Natural killer cell treated with Interleukin-12 subunit alpha and Interleukin-12 subunit beta and Interleukin-15 and Interleukin-18, amount 100 ng/mL, for 72 hours (primary cell): ENCODE results near the gene LRIG2. TPM values are rescaled to one million over a fixed set of nuclear protein-coding genes. Genes with fewer than 3 reads are reported as not detected.

ENCODE experiments used
- ATAC-seq, 2 donors: fragments of 150-1000 bp; cut with Tn5 transposase in 1 of 2; sonication (Bioruptor Pico), chemical (Tn5 transposase) in 1 of 2; 2 replicates each; pipeline ENCODE4 v1.10.0; 2021
- DNase-seq: peaks from one replicate; pipeline ENCODE4 v3.0.0; 2022; ENCODE audit warnings: low spot score
- H3K27ac Mint-ChIP-seq, 2 donors: 1 replicate in 1 of 2; 2 replicates in 1 of 2; pipeline ENCODE4 v1.8.0; 2022; ENCODE audit warnings: mixed read lengths in 2 of 2, mild to moderate bottlenecking in 1 of 2, moderate library complexity in 1 of 2
- H3K27me3 Mint-ChIP-seq, 2 donors: 1 replicate in 1 of 2; 2 replicates in 1 of 2; pipeline ENCODE4 v1.8.0; 2022; ENCODE audit warnings: mixed read lengths in 2 of 2
- H3K36me3 Mint-ChIP-seq: one replicate; pipeline ENCODE4 v1.8.0; 2022; ENCODE audit warnings: mixed read lengths
- H3K4me1 Mint-ChIP-seq, 2 donors: 1 replicate in 1 of 2; 2 replicates in 1 of 2; pipeline ENCODE4 v1.8.0; 2022; ENCODE audit warnings: low read depth in 2 of 2, mixed read lengths in 2 of 2, mild to moderate bottlenecking in 1 of 2
- H3K4me3 Mint-ChIP-seq: one replicate; pipeline ENCODE4 v1.8.0; 2022; ENCODE audit warnings: mixed read lengths
- H3K9me3 Mint-ChIP-seq: 2 replicates; pipeline ENCODE4 v1.8.0; 2022; ENCODE audit warnings: mixed read lengths
- total RNA-seq, 2 donors: library from RNA; stranded (reverse); gene quantifications; one replicate each; pipeline ENCODE4 v1.2.3, GENCODE V29; 2022

LRIG2 gene
- total RNA-seq, 2 donors from 2014 or later, result 13.0 to 20.8 TPM

GRCh38 chr1:113126207-113126606 lies 53.2 kb downstream of the LRIG2 start:
- H3K9me3 Mint-ChIP-seq, result no peaks in the 10 kb centered on the region
- H3K36me3 Mint-ChIP-seq, result peaks cover 20% of the 10 kb centered on the region
- no peak for ATAC-seq
- no peak for DNase-seq
- peak overlapping the region in 1 of 2 donors; percentile 10 for H3K27ac Mint-ChIP-seq
- H3K27me3 Mint-ChIP-seq, result no peaks in the 10 kb centered on the region
- H3K4me1 Mint-ChIP-seq, result peaks cover 8 to 26% of the 10 kb centered on the region in 2 donors
- no peak overlapping the region for H3K4me3 Mint-ChIP-seq

GRCh38 chr1:113128116-113128515 lies 55.1 kb downstream of the LRIG2 start:
- peak in 1 of 2 donors; percentile 4 for ATAC-seq
- H3K27me3 Mint-ChIP-seq, result no peaks in the 10 kb centered on the region
- H3K36me3 Mint-ChIP-seq, result peaks cover 20% of the 10 kb centered on the region
- H3K4me1 Mint-ChIP-seq, result peaks cover 18 to 44% of the 10 kb centered on the region in 2 donors
- peak overlapping the region in 1 of 2 donors; percentile 1 for H3K27ac Mint-ChIP-seq
- DNase-seq, result no peak
- no peaks in the 10 kb centered on the region for H3K9me3 Mint-ChIP-seq
- peak overlapping the region; percentile 16 for H3K4me3 Mint-ChIP-seq

GRCh38 chr1:113129529-113130185 lies 56.7 kb downstream of the LRIG2 start:
- no peaks in the 10 kb centered on the region for H3K27me3 Mint-ChIP-seq
- H3K4me3 Mint-ChIP-seq, result no peak overlapping the region
- H3K9me3 Mint-ChIP-seq, result no peaks in the 10 kb centered on the region
- DNase-seq, result no peak
- no peak for ATAC-seq
- peaks cover 10% of the 10 kb centered on the region for H3K36me3 Mint-ChIP-seq
- peaks cover 22 to 53% of the 10 kb centered on the region in 2 donors for H3K4me1 Mint-ChIP-seq
- H3K27ac Mint-ChIP-seq, result peak overlapping the region in 1 of 2 donors; percentile 15

- DNase-seq, result no peak
- peak overlapping the region; percentile 56 for H3K4me3 Mint-ChIP-seq
- H3K36me3 Mint-ChIP-seq, result no peaks in the 10 kb centered on the region
- no peaks in the 10 kb centered on the region for H3K27me3 Mint-ChIP-seq
- H3K9me3 Mint-ChIP-seq, result no peaks in the 10 kb centered on the region
- H3K4me1 Mint-ChIP-seq, result peaks cover 27 to 43% of the 10 kb centered on the region in 2 donors
- H3K27ac Mint-ChIP-seq, result peak overlapping the region; percentile 39 to 71
- peak; percentile 78 to 81 for ATAC-seq
These were observed 60.0 kb downstream of the LRIG2 start for GRCh38 chr1:113133038-113133437.

- DNase-seq (no peak), ATAC-seq (no peak)
- no peaks in the 10 kb centered on the region for H3K9me3 Mint-ChIP-seq
- peaks cover 27 to 39% of the 10 kb centered on the region in 2 donors for H3K4me1 Mint-ChIP-seq
- H3K27me3 Mint-ChIP-seq, result no peaks in the 10 kb centered on the region
- no peak overlapping the region for H3K4me3 Mint-ChIP-seq
- no peaks in the 10 kb centered on the region for H3K36me3 Mint-ChIP-seq
- peak overlapping the region in 1 of 2 donors; percentile 71 for H3K27ac Mint-ChIP-seq
These were observed 60.8 kb downstream of the LRIG2 start for GRCh38 chr1:113133759-113134158.

- Mint-ChIP-seq H3K9me3 (no peaks in the 10 kb centered on the region), H3K27me3 (no peaks in the 10 kb centered on the region), H3K36me3 (no peaks in the 10 kb centered on the region), H3K4me1 (peaks cover 19 to 30% of the 10 kb centered on the region in 2 donors), H3K4me3 (no peak overlapping the region), H3K27ac (no peak overlapping the region)
- DNase-seq, result no peak
- no peak for ATAC-seq
These were observed 62.5 kb downstream of the LRIG2 start for GRCh38 chr1:113135460-113135859.

GRCh38 chr1:113136476-113136875 lies 63.5 kb downstream of the LRIG2 start:
- peaks cover 16 to 25% of the 10 kb centered on the region in 2 donors for H3K4me1 Mint-ChIP-seq
- H3K27ac Mint-ChIP-seq, result no peak overlapping the region
- no peaks in the 10 kb centered on the region for H3K36me3 Mint-ChIP-seq
- H3K9me3 Mint-ChIP-seq, result no peaks in the 10 kb centered on the region
- DNase-seq (no peak), ATAC-seq (no peak)
- H3K4me3 Mint-ChIP-seq, result no peak overlapping the region
- H3K27me3 Mint-ChIP-seq, result no peaks in the 10 kb centered on the region

- Mint-ChIP-seq H3K27ac (no peak overlapping the region), H3K36me3 (no peaks in the 10 kb centered on the region), H3K4me1 (peaks cover 12 to 19% of the 10 kb centered on the region in 2 donors), H3K9me3 (no peaks in the 10 kb centered on the region), H3K4me3 (no peak overlapping the region), H3K27me3 (no peaks in the 10 kb centered on the region)
- DNase-seq (no peak), ATAC-seq (no peak)
These were observed 64.6 kb downstream of the LRIG2 start for GRCh38 chr1:113137563-113137962.

- H3K9me3 Mint-ChIP-seq, result no peaks in the 10 kb centered on the region
- peaks cover 7 to 15% of the 10 kb centered on the region in 2 donors for H3K4me1 Mint-ChIP-seq
- H3K36me3 Mint-ChIP-seq, result no peaks in the 10 kb centered on the region
- H3K27ac Mint-ChIP-seq, result no peak overlapping the region
- H3K4me3 Mint-ChIP-seq, result no peak overlapping the region
- no peak for ATAC-seq
- H3K27me3 Mint-ChIP-seq, result no peaks in the 10 kb centered on the region
- DNase-seq, result no peak
These were observed 65.8 kb downstream of the LRIG2 start for GRCh38 chr1:113138778-113139177.

- Mint-ChIP-seq H3K36me3 (no peaks in the 10 kb centered on the region), H3K27ac (no peak overlapping the region), H3K4me3 (no peak overlapping the region), H3K9me3 (no peaks in the 10 kb centered on the region), H3K27me3 (no peaks in the 10 kb centered on the region), H3K4me1 (peaks cover 2 to 11% of the 10 kb centered on the region in 2 donors)
- DNase-seq (no peak), ATAC-seq (no peak)
These were observed 67.2 kb downstream of the LRIG2 start for GRCh38 chr1:113140176-113140575.

- H3K36me3 Mint-ChIP-seq, result no peaks in the 10 kb centered on the region
- ATAC-seq (peak; percentile 65 to 67), DNase-seq (no peak)
- H3K9me3 Mint-ChIP-seq, result no peaks in the 10 kb centered on the region
- H3K27ac Mint-ChIP-seq, result no peak overlapping the region
- H3K4me3 Mint-ChIP-seq, result no peak overlapping the region
- no peaks in the 10 kb centered on the region for H3K27me3 Mint-ChIP-seq
- peaks cover 0 to 11% of the 10 kb centered on the region in 2 donors for H3K4me1 Mint-ChIP-seq
These were observed 67.8 kb downstream of the LRIG2 start for GRCh38 chr1:113140588-113141446.

- Mint-ChIP-seq H3K27ac (no peak overlapping the region), H3K27me3 (no peaks in the 10 kb centered on the region), H3K36me3 (no peaks in the 10 kb centered on the region), H3K4me1 (peaks cover 2 to 13% of the 10 kb centered on the region in 2 donors), H3K9me3 (no peaks in the 10 kb centered on the region), H3K4me3 (no peak overlapping the region)
- ATAC-seq (no peak), DNase-seq (no peak)
These were observed 68.9 kb downstream of the LRIG2 start for GRCh38 chr1:113141650-113142473.

GRCh38 chr1:113142791-113143190 lies 69.8 kb downstream of the LRIG2 start:
- Mint-ChIP-seq H3K4me3 (no peak overlapping the region), H3K27me3 (no peaks in the 10 kb centered on the region), H3K27ac (no peak overlapping the region), H3K4me1 (peaks cover 7 to 17% of the 10 kb centered on the region in 2 donors), H3K36me3 (no peaks in the 10 kb centered on the region), H3K9me3 (no peaks in the 10 kb centered on the region)
- ATAC-seq (no peak), DNase-seq (no peak)
